ENCODE results near the gene OR10H1. TPM values are rescaled to one million over a fixed set of nuclear protein-coding genes. Genes with fewer than 3 reads are reported as not detected.
"Not testable (repeated sequence)": the region's sequence is repeated elsewhere in the genome, so short reads cannot be mapped to it uniquely, and the experiment has no call there.

OR10H1 gene
- total RNA-seq, 1 experiment from 2014 or later: 0.17 TPM

- H3K4me3 ChIP-seq (replicated peaks in 1 of 2; ENCODE audit: low read depth in 1 of 2, low read length in 2 of 2); H2AFZ ChIP-seq (ENCODE audit: low read depth, low read length, poor library complexity, severe bottlenecking); H4K20me1 ChIP-seq (ENCODE audit: insufficient read depth); intact Hi-C loops (cut with micrococcal nuclease); H3K9me2 ChIP-seq (ENCODE audit: insufficient read depth); BruUV-seq (replicated peaks); RAD21 ChIA-PET (ENCODE audit: low non-redundant PET in 1 of 2, low total read pairs in 2 of 2, uncharacterized antibody in 2 of 2, unreplicated experiment in 2 of 2); H3K9me3 ChIP-seq (ENCODE audit: control insufficient read depth in 1 of 2, insufficient read depth in 1 of 2, low read depth in 1 of 2, low read length in 2 of 2); DNase-seq (ENCODE audit: low read depth, low spot score); CTCF ChIA-PET; ATAC-seq; H3K27me3 ChIP-seq (ENCODE audit: insufficient read depth, low read length): not testable (repeated sequence)
- peaks cover 0 to 46% of the 10 kb centered on the region in 2 experiments; a peak in 2 of 4 replicates for H3K36me3 ChIP-seq (ENCODE audit: control insufficient read depth in 1 of 2, insufficient read depth in 2 of 2, low read length in 2 of 2)
- H3K4me1 ChIP-seq (ENCODE audit: control insufficient read depth in 1 of 2, insufficient read depth in 2 of 2, low read length in 2 of 2): peaks cover 74 to 100% of the 10 kb centered on the region in 2 experiments
- H3K79me2 ChIP-seq (ENCODE audit: insufficient read depth, low read length): peaks cover 55% of the 10 kb centered on the region
- H3K4me2 ChIP-seq (ENCODE audit: low read length): peak overlapping the region; percentile 77
- H3K27ac ChIP-seq (ENCODE audit: low read depth, low read length): peak overlapping the region; percentile 100
- POLR2A ChIA-PET: interaction anchor here (1.6 to 4.2 kb wide), 3 partner anchors 8 to 194 kb away, joined by 3 to 60 read pairs (median 3); partner anchors contain the start of gene CYP4F3
- H3K9ac ChIP-seq (ENCODE audit: low read length): peak overlapping the region; percentile 97
Observed at GRCh38 chr19:15834232-15834631, 18.8 kb upstream of the OR10H1 start.

- ChIA-PET RAD21 (ENCODE audit: low non-redundant PET in 1 of 2, low total read pairs in 2 of 2, uncharacterized antibody in 2 of 2, unreplicated experiment in 2 of 2) (no interaction called here), POLR2A (interaction anchor here (1.2 to 1.6 kb wide), 2 partner anchors 12 kb away, joined by 3 to 4 read pairs; no protein-coding TSS in a partner anchor), CTCF (no interaction called here)
- Histone ChIP-seq H3K9me3 (ENCODE audit: control insufficient read depth in 1 of 2, insufficient read depth in 1 of 2, low read depth in 1 of 2, low read length in 2 of 2) (no peaks in the 10 kb centered on the region), H2AFZ (ENCODE audit: low read depth, low read length, poor library complexity, severe bottlenecking) (no peak overlapping the region), H3K9ac (ENCODE audit: low read length) (peak overlapping the region; percentile 97), H3K36me3 (ENCODE audit: control insufficient read depth in 1 of 2, insufficient read depth in 2 of 2, low read length in 2 of 2) (peaks cover 0 to 46% of the 10 kb centered on the region in 2 experiments; a peak in 2 of 4 replicates), H3K9me2 (ENCODE audit: insufficient read depth) (no peaks in the 10 kb centered on the region), H4K20me1 (ENCODE audit: insufficient read depth) (no peaks in the 10 kb centered on the region), H3K27ac (ENCODE audit: low read depth, low read length) (peak overlapping the region; percentile 100), H3K27me3 (ENCODE audit: insufficient read depth, low read length) (no peaks in the 10 kb centered on the region), H3K79me2 (ENCODE audit: insufficient read depth, low read length) (peaks cover 67% of the 10 kb centered on the region), H3K4me3 (replicated peaks in 1 of 2; ENCODE audit: low read depth in 1 of 2, low read length in 2 of 2) (peak overlapping the region in 1 of 2 experiments; percentile 14; a peak in 3 of 4 replicates), H3K4me2 (ENCODE audit: low read length) (peak overlapping the region; percentile 77), H3K4me1 (ENCODE audit: control insufficient read depth in 1 of 2, insufficient read depth in 2 of 2, low read length in 2 of 2) (peaks cover 79 to 100% of the 10 kb centered on the region in 2 experiments)
- ATAC-seq (no peak), DNase-seq (ENCODE audit: low read depth, low spot score) (no peak)
- no TSS peak for BruUV-seq (replicated peaks)
- intact Hi-C loops (cut with micrococcal nuclease): no loop called here
- no peak for TF ChIP-seq TCF7L2 (IDR thresholded peaks at IDR 0.05; ENCODE audit: borderline replicate concordance, extremely low read depth, insufficient read depth, insufficient read length)
Observed at GRCh38 chr19:15831626-15832025, 16.2 kb upstream of the OR10H1 start.

All from HCT116 (cell line).